Chondrocyte (in vitro differentiated cells): ENCODE results near the gene SCUBE1. TPM values are rescaled to one million over a fixed set of nuclear protein-coding genes. Genes with fewer than 3 reads are reported as not detected.

Source experiments
- DNase-seq: peaks from one replicate; pipeline ENCODE4 v3.0.0; 2021; ENCODE audit warnings: mixed read lengths, low spot score
- H3K27ac Mint-ChIP-seq: one replicate; pipeline ENCODE4 v1.8.0; 2021; ENCODE audit warnings: mild to moderate bottlenecking, moderate library complexity, mixed read lengths; ENCODE audit not compliant: unreplicated experiment
- H3K27me3 Mint-ChIP-seq: 2 replicates; pipeline ENCODE4 v1.8.0; 2021; ENCODE audit warnings: low read depth, mixed read lengths
- H3K36me3 Mint-ChIP-seq: 2 replicates; pipeline ENCODE4 v1.8.0; 2021; ENCODE audit warnings: low read depth, mixed read lengths
- H3K4me1 Mint-ChIP-seq: 2 replicates; pipeline ENCODE4 v1.8.0; 2021; ENCODE audit warnings: low read depth, mild to moderate bottlenecking, mixed read lengths
- H3K4me3 Mint-ChIP-seq: one replicate; pipeline ENCODE4 v1.8.0; 2021; ENCODE audit warnings: mild to moderate bottlenecking, moderate library complexity, mixed read lengths; ENCODE audit not compliant: unreplicated experiment
- H3K9me3 Mint-ChIP-seq: 2 replicates; pipeline ENCODE4 v1.8.0; 2021; ENCODE audit warnings: low read depth, mixed read lengths
- CTCF ChIP-seq: fragments of 200-600 bp; sonication (generic); IDR thresholded peaks from 2 replicates; pipeline ENCODE4 v1.5.0; 2021; ENCODE audit warnings: antibody characterized with exemption, mild to moderate bottlenecking, moderate library complexity
- total RNA-seq: library from RNA; stranded (reverse); gene quantifications from 3 replicates; pipeline ENCODE4 v1.2.1, GENCODE V29; 2021

SCUBE1 gene
- total RNA-seq, 1 donor from 2014 or later = 3.2 TPM

GRCh38 chr22:43297270-43298061 is 45.7 kb downstream of the SCUBE1 start:
- no peaks in the 10 kb centered on the region for H3K9me3 Mint-ChIP-seq
- no peaks in the 10 kb centered on the region for H3K36me3 Mint-ChIP-seq
- no peak for DNase-seq
- no peak overlapping the region for H3K4me3 Mint-ChIP-seq
- peaks cover 30% of the 10 kb centered on the region for H3K4me1 Mint-ChIP-seq
- peaks cover 25% of the 10 kb centered on the region for H3K27me3 Mint-ChIP-seq
- H3K27ac Mint-ChIP-seq = no peak overlapping the region
- no peak for TF ChIP-seq CTCF

DNA sequence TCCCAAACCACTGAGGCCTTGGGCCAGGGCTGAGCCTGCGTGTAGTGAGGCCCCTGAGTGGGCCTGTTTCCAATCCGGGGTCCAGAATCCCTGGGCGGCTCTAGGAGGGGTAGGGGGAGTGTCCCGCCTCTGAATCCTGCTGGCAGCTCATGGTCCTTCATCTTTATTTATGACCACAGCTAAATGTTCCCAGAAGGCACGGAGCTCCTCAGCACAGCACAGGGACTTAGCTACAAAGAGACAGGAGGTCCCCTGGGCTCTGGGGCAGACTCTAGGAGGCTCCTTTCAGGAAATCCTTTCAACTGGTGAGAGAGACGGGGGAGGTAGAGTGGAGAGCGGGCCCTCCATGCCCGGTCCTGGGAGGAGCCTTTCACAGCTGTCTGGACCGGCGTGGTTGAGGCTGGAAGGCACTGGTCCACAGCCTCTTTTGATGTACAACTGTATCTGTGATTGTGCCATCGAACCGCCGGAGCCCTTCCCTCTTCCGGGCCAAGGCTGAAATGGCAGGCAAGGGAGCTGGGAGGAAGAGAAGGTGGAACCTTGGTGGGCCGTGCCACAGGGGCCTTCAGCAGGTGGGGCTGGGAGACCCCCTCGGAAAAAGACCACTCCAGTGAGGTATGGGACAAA is 46.8 kb downstream of the SCUBE1 start:
- Mint-ChIP-seq H3K4me3 (no peak overlapping the region), H3K4me1 (peaks cover 28% of the 10 kb centered on the region)
- DNase-seq = no peak

DNA sequence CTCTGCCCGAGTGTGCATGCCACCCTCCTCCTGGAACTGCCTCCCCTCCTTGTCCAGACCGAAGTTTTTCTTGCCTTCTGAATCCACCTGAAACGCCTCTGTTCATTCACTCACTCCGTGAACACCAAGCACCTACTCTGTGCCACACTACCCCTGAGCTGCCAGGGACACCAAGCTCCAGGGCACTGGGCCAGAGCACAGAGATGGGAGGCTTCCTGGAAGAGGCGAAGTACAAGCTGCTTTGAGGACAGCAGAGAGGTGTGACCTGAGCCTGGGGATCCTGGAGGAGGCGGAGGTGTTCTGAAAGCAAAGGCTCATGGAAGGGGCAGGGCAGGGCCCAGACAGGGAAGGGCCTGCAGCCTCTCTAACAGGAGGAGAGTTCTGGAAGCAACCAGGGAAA is 47.5 kb downstream of the SCUBE1 start:
- TF ChIP-seq CTCF = no peak
- H3K4me3 Mint-ChIP-seq = no peak overlapping the region
- H3K27me3 Mint-ChIP-seq = peaks cover 12% of the 10 kb centered on the region
- H3K9me3 Mint-ChIP-seq = no peaks in the 10 kb centered on the region
- H3K4me1 Mint-ChIP-seq = peaks cover 24% of the 10 kb centered on the region
- H3K36me3 Mint-ChIP-seq = no peaks in the 10 kb centered on the region
- H3K27ac Mint-ChIP-seq = no peak overlapping the region
- no peak for DNase-seq

More for the DNA sequence above, 46.8 kb downstream of the SCUBE1 start:
- peaks cover 19% of the 10 kb centered on the region for H3K27me3 Mint-ChIP-seq
- no peak overlapping the region for H3K27ac Mint-ChIP-seq
- no peaks in the 10 kb centered on the region for H3K9me3 Mint-ChIP-seq
- H3K36me3 Mint-ChIP-seq = no peaks in the 10 kb centered on the region
- no peak for TF ChIP-seq CTCF

DNA sequence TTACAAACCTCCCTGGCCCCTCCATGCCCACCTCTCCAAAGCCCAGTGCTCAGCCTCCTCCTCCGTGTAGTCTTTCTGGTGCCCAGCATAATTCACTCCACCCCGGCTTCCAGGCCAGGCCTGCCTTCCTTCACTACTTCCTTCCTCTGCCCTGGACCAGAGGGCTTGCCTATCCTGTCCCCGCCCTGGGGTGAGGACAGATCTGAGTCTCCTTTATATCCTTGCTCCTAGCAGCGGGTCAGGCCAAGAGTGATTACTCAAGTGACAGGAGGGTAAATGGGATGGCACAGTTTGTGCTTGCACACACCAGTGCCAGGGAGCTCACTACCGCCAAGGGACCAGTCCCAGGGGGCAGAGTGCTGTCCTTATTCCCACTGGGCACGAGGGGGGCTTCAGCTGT is 48.0 kb downstream of the SCUBE1 start:
- TF ChIP-seq CTCF = no peak
- Mint-ChIP-seq H3K4me3 (no peak overlapping the region), H3K27ac (no peak overlapping the region), H3K27me3 (peaks cover 12% of the 10 kb centered on the region), H3K4me1 (peaks cover 24% of the 10 kb centered on the region), H3K36me3 (no peaks in the 10 kb centered on the region), H3K9me3 (no peaks in the 10 kb centered on the region)
- no peak for DNase-seq

- no peak for DNase-seq
- Mint-ChIP-seq H3K27ac (no peak overlapping the region), H3K9me3 (no peaks in the 10 kb centered on the region), H3K4me1 (peaks cover 35% of the 10 kb centered on the region), H3K4me3 (no peak overlapping the region), H3K27me3 (peaks cover 7% of the 10 kb centered on the region), H3K36me3 (no peaks in the 10 kb centered on the region)
- no peak for TF ChIP-seq CTCF
Observed at GRCh38 chr22:43293655-43294392, 49.3 kb downstream of the SCUBE1 start.
